ENCODE data around the gene TEX2.

DNA sequence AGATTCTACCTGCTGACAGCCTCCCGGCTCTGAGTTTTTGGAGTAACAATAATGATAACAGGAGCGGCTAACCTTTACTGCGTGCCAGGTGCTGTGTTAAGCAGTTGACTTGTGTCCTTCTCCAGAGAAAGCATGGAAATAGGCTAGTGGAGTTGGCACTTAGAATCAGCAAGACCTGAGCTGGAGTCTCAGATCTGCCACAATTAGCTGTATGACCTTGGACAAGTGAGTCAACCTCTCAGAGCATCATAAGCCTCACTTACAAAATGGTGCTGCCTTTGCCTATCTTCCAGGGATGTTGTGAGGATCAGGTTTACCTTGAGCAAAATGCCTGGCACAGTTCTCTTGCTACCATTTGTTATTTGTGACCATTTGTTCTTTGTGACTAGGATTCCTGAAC lies 32.1 kb upstream of the TEX2 start:
- TF ChIP-seq, protein P1, sequence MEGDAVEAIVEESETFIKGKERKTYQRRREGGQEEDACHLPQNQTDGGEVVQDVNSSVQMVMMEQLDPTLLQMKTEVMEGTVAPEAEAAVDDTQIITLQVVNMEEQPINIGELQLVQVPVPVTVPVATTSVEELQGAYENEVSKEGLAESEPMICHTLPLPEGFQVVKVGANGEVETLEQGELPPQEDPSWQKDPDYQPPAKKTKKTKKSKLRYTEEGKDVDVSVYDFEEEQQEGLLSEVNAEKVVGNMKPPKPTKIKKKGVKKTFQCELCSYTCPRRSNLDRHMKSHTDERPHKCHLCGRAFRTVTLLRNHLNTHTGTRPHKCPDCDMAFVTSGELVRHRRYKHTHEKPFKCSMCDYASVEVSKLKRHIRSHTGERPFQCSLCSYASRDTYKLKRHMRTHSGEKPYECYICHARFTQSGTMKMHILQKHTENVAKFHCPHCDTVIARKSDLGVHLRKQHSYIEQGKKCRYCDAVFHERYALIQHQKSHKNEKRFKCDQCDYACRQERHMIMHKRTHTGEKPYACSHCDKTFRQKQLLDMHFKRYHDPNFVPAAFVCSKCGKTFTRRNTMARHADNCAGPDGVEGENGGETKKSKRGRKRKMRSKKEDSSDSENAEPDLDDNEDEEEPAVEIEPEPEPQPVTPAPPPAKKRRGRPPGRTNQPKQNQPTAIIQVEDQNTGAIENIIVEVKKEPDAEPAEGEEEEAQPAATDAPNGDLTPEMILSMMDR (IDR thresholded peaks at IDR 0.05; ENCODE audit: insufficient read depth, low read length), result no peak
- TF ChIP-seq POLR2AphosphoS5 (IDR thresholded peaks at IDR 0.05; ENCODE audit: low read depth), result no peak
- TF ChIP-seq, protein P2, sequence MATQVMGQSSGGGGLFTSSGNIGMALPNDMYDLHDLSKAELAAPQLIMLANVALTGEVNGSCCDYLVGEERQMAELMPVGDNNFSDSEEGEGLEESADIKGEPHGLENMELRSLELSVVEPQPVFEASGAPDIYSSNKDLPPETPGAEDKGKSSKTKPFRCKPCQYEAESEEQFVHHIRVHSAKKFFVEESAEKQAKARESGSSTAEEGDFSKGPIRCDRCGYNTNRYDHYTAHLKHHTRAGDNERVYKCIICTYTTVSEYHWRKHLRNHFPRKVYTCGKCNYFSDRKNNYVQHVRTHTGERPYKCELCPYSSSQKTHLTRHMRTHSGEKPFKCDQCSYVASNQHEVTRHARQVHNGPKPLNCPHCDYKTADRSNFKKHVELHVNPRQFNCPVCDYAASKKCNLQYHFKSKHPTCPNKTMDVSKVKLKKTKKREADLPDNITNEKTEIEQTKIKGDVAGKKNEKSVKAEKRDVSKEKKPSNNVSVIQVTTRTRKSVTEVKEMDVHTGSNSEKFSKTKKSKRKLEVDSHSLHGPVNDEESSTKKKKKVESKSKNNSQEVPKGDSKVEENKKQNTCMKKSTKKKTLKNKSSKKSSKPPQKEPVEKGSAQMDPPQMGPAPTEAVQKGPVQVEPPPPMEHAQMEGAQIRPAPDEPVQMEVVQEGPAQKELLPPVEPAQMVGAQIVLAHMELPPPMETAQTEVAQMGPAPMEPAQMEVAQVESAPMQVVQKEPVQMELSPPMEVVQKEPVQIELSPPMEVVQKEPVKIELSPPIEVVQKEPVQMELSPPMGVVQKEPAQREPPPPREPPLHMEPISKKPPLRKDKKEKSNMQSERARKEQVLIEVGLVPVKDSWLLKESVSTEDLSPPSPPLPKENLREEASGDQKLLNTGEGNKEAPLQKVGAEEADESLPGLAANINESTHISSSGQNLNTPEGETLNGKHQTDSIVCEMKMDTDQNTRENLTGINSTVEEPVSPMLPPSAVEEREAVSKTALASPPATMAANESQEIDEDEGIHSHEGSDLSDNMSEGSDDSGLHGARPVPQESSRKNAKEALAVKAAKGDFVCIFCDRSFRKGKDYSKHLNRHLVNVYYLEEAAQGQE (IDR thresholded peaks at IDR 0.05; ENCODE audit: insufficient replicate concordance, low read depth), result no peak

All from HL-60 (cell line).